ENCODE results near the gene FXYD6. TPM values are rescaled to one million over a fixed set of nuclear protein-coding genes. Genes with fewer than 3 reads are reported as not detected.

The FXYD6 gene
- total and polyA plus RNA-seq, 2 of the 8 experiments (the other 6 are each of a cell fraction or from before 2014, with no cell fraction given): 44.6 to 117 TPM

GRCh38 chr11:117900720-117901440 is 24.4 kb upstream of the FXYD6 start (continued):
- no peak for TF ChIP-seq CHD7 (IDR thresholded peaks at IDR 0.05; ENCODE audit: insufficient replicate concordance, low read length)
- no peak for TF ChIP-seq NANOG (IDR thresholded peaks at IDR 0.05; ENCODE audit: insufficient read depth, low read depth, low read length, poor library complexity, severe bottlenecking)
- TF ChIP-seq SIX5 (IDR thresholded peaks at IDR 0.05; ENCODE audit: low read depth, low read length): no peak
- TF ChIP-seq MAFK (IDR thresholded peaks at IDR 0.05; ENCODE audit: low read depth, low read length): no peak
- TF ChIP-seq EGR1 (IDR thresholded peaks at IDR 0.05; ENCODE audit: borderline replicate concordance, low read depth, low read length): no peak
- no peak for TF ChIP-seq TAF1 (IDR thresholded peaks at IDR 0.05; ENCODE audit: low read depth, low read length)
- no peak for TF ChIP-seq CBX8 (IDR thresholded peaks at IDR 0.05; ENCODE audit: borderline replicate concordance, low read depth, low read length)
- no peak for TF ChIP-seq ASH2L (IDR thresholded peaks at IDR 0.05; ENCODE audit: low read length)
- TF ChIP-seq CHD1 (IDR thresholded peaks at IDR 0.05; ENCODE audit: low read depth, low read length): no peak
- no peak for TF ChIP-seq CTBP2 (IDR thresholded peaks at IDR 0.05; ENCODE audit: borderline replicate concordance, insufficient read depth, insufficient read length, low read length)
- no peak for TF ChIP-seq CEBPB (IDR thresholded peaks at IDR 0.05; ENCODE audit: low read depth, low read length)
- TF ChIP-seq CREB1 (IDR thresholded peaks at IDR 0.05): no peak
